ENCODE results near the gene CYFIP2. TPM values are rescaled to one million over a fixed set of nuclear protein-coding genes. Genes with fewer than 3 reads are reported as not detected.

CYFIP2 gene
- total and polyA plus RNA-seq, 2 donors = 98.9 to 102 TPM

- Histone ChIP-seq H3K36me3 (ENCODE audit: control insufficient read depth in 2 of 2, insufficient read depth in 2 of 2, low read length in 1 of 2) (no peaks in the 10 kb centered on the region), H3K4me1 (ENCODE audit: control insufficient read depth in 2 of 2, insufficient read depth in 2 of 2, low read length in 2 of 2) (no peaks in the 10 kb centered on the region), H3K27ac (ENCODE audit: low read depth in 1 of 2, low read length in 1 of 2) (no peak overlapping the region), H3K4me3 (ENCODE audit: low read length in 2 of 2) (no peak overlapping the region), H3K9me3 (ENCODE audit: control insufficient read depth in 2 of 2, insufficient read depth in 1 of 2, low read length in 1 of 2) (no peaks in the 10 kb centered on the region), H3K27me3 (ENCODE audit: control insufficient read depth in 2 of 2, insufficient read depth in 1 of 2, low read length in 1 of 2) (no peaks in the 10 kb centered on the region)
- DNase-seq (ENCODE audit: low read depth in 6 of 9, low spot score in 9 of 9) = no peak
- WGBS = 79% methylated on average over 4 of the region's 4 CpGs
Measured at GRCh38 chr5:157444224-157444623, 178.3 kb downstream of the CYFIP2 start.

Other genes starting within 250 kb of the CYFIP2 start
- gene HAVCR1, start 207.0 kb upstream of the CYFIP2 start, total RNA-seq = 0.14 TPM
- 0.07 TPM for gene HAVCR1, start 207.0 kb upstream of the CYFIP2 start, polyA plus RNA-seq
- gene HAVCR2, start 157.1 kb upstream of the CYFIP2 start, total RNA-seq = 14.5 TPM
- 21.5 TPM for gene HAVCR2, start 157.1 kb upstream of the CYFIP2 start, polyA plus RNA-seq
- 17.0 TPM for gene MED7, start 123.3 kb upstream of the CYFIP2 start, total RNA-seq
- 40.2 TPM for gene MED7, start 123.3 kb upstream of the CYFIP2 start, polyA plus RNA-seq
- not detected for gene GARIN3, start 99.9 kb upstream of the CYFIP2 start, total RNA-seq
- gene GARIN3, start 99.9 kb upstream of the CYFIP2 start, polyA plus RNA-seq = not detected
- gene ITK, start 85.3 kb upstream of the CYFIP2 start, total RNA-seq = 87.7 TPM
- 92.8 TPM for gene ITK, start 85.3 kb upstream of the CYFIP2 start, polyA plus RNA-seq
- 0.14 TPM for gene NIPAL4, start 194.1 kb downstream of the CYFIP2 start, total RNA-seq
- 6.1 TPM for gene NIPAL4, start 194.1 kb downstream of the CYFIP2 start, polyA plus RNA-seq